ENCODE measurements around the gene MAST1. TPM values are rescaled to one million over a fixed set of nuclear protein-coding genes. Genes with fewer than 3 reads are reported as not detected.

Gene MAST1
- total and polyA plus RNA-seq, 2 donors from 2014 or later: 0.35 to 0.39 TPM

GRCh38 chr19:12880551-12881171, 42.3 kb downstream of the MAST1 start:
- H3K9me3 ChIP-seq (ENCODE audit: control insufficient read depth in 2 of 3, insufficient read depth in 1 of 3, low read length in 3 of 3): no peaks in the 10 kb centered on the region
- peak in 3 of 5 donors; percentile 36 to 81 (median 41) for DNase-seq
- H3K27ac ChIP-seq (ENCODE audit: low read depth in 2 of 2, low read length in 2 of 2): peak overlapping the region; percentile 12 to 69

GRCh38 chr19:12881172-12881808, 43.0 kb downstream of the MAST1 start, which contains the start of gene DNASE2:
TSS of gene DNASE2 (minus strand) at chr19:12881449. CDS start at chr19:12881375, 74 bp downstream.
- H3K4me3 ChIP-seq (ENCODE audit: low read length in 3 of 3): peak within 1 kb of the TSS; percentile 32 to 81 (median 68)
- no peaks in the 10 kb centered on the region for H3K9me3 ChIP-seq (ENCODE audit: control insufficient read depth in 2 of 3, insufficient read depth in 1 of 3, low read length in 3 of 3)
- FAIRE-seq: no peak
- H3K4me1 ChIP-seq (ENCODE audit: control insufficient read depth in 2 of 3, insufficient read depth in 2 of 3, low read depth in 1 of 3, low read length in 3 of 3): peaks cover 0 to 2% (median 0%) of the 10 kb centered on the region in 3 donors
- intact Hi-C loops (cut with DNase I): no loop called here
- peaks cover 8% of the 10 kb centered on the region for H3K27me3 ChIP-seq (ENCODE audit: control insufficient read depth, insufficient read depth, low read length)
- H3K36me3 ChIP-seq (ENCODE audit: control insufficient read depth in 2 of 3, insufficient read depth in 3 of 3, low read length in 3 of 3): peaks cover 0 to 7% (median 6%) of the 10 kb centered on the region in 3 donors
- H3K27ac ChIP-seq (ENCODE audit: low read depth in 2 of 2, low read length in 2 of 2): peak within 1 kb of the TSS; percentile 12 to 69
- H3K9ac ChIP-seq (ENCODE audit: low read length in 3 of 3): peak within 1 kb of the TSS in 2 of 3 donors; percentile 77
- peak; percentile 85 to 98 (median 90) for DNase-seq
- TF ChIP-seq CTCF (IDR thresholded peaks at IDR 0.05; ENCODE audit: borderline replicate concordance, extremely low read depth, insufficient read depth): no peak

More at GRCh38 chr19:12880551-12881171, 42.3 kb downstream of the MAST1 start:
- peaks cover 8% of the 10 kb centered on the region for H3K27me3 ChIP-seq (ENCODE audit: control insufficient read depth, insufficient read depth, low read length)
- H3K4me1 ChIP-seq (ENCODE audit: control insufficient read depth in 2 of 3, insufficient read depth in 2 of 3, low read depth in 1 of 3, low read length in 3 of 3): peaks cover 0 to 2% (median 0%) of the 10 kb centered on the region in 3 donors
- peaks cover 0 to 7% (median 6%) of the 10 kb centered on the region in 3 donors for H3K36me3 ChIP-seq (ENCODE audit: control insufficient read depth in 2 of 3, insufficient read depth in 3 of 3, low read length in 3 of 3)
- peak overlapping the region in 2 of 3 donors; percentile 77 for H3K9ac ChIP-seq (ENCODE audit: low read length in 3 of 3)
- intact Hi-C loops (cut with DNase I): no loop called here
- H3K4me3 ChIP-seq (ENCODE audit: low read length in 3 of 3): peak overlapping the region; percentile 32 to 81 (median 68)
- TF ChIP-seq CTCF (IDR thresholded peaks at IDR 0.05; ENCODE audit: borderline replicate concordance, extremely low read depth, insufficient read depth): no peak
- FAIRE-seq: no peak

GRCh38 chr19:12882589-12882988, 44.3 kb downstream of the MAST1 start:
- intact Hi-C loops (cut with DNase I): no loop called here
- TF ChIP-seq CTCF (IDR thresholded peaks at IDR 0.05; ENCODE audit: borderline replicate concordance, extremely low read depth, insufficient read depth): no peak
- no peak overlapping the region for H3K27ac ChIP-seq (ENCODE audit: low read depth in 2 of 2, low read length in 2 of 2)
- no peak overlapping the region for H3K9ac ChIP-seq (ENCODE audit: low read length in 3 of 3)
- H3K9me3 ChIP-seq (ENCODE audit: control insufficient read depth in 2 of 3, insufficient read depth in 1 of 3, low read length in 3 of 3): no peaks in the 10 kb centered on the region
- no peak for DNase-seq
- peaks cover 8% of the 10 kb centered on the region for H3K27me3 ChIP-seq (ENCODE audit: control insufficient read depth, insufficient read depth, low read length)
- H3K4me1 ChIP-seq (ENCODE audit: control insufficient read depth in 2 of 3, insufficient read depth in 2 of 3, low read depth in 1 of 3, low read length in 3 of 3): peaks cover 0 to 2% (median 0%) of the 10 kb centered on the region in 3 donors
- peaks cover 0 to 7% (median 6%) of the 10 kb centered on the region in 3 donors for H3K36me3 ChIP-seq (ENCODE audit: control insufficient read depth in 2 of 3, insufficient read depth in 3 of 3, low read length in 3 of 3)
- no peak for FAIRE-seq
- H3K4me3 ChIP-seq (ENCODE audit: low read length in 3 of 3): no peak overlapping the region
